Choroid plexus epithelial cell (primary cell): ENCODE measurements around the gene MVB12B.

Source experiments
- DNase-seq: peaks from one replicate; pipeline ENCODE4 v3.0.0-alpha.2; 2010; ENCODE audit warnings: low read depth
- H3K4me3 ChIP-seq: 2 replicates; pipeline ENCODE4 v1.5.1; 2011; ENCODE audit warnings: low read depth, mild to moderate bottlenecking, control low read depth, low read length, moderate library complexity
- TF ChIP-seq, protein P1 (sequence below): conservative IDR thresholded peaks from 2 replicates; pipeline ENCODE4 v1.5.1; 2011; ENCODE audit warnings: low read depth, mild to moderate bottlenecking, control low read depth, inconsistent platforms, low read length, moderate library complexity

The MVB12B gene

GRCh38 chr9:126511411-126511810 is 184.8 kb downstream of the MVB12B start:
- no peak for DNase-seq
- TF ChIP-seq, protein P1, sequence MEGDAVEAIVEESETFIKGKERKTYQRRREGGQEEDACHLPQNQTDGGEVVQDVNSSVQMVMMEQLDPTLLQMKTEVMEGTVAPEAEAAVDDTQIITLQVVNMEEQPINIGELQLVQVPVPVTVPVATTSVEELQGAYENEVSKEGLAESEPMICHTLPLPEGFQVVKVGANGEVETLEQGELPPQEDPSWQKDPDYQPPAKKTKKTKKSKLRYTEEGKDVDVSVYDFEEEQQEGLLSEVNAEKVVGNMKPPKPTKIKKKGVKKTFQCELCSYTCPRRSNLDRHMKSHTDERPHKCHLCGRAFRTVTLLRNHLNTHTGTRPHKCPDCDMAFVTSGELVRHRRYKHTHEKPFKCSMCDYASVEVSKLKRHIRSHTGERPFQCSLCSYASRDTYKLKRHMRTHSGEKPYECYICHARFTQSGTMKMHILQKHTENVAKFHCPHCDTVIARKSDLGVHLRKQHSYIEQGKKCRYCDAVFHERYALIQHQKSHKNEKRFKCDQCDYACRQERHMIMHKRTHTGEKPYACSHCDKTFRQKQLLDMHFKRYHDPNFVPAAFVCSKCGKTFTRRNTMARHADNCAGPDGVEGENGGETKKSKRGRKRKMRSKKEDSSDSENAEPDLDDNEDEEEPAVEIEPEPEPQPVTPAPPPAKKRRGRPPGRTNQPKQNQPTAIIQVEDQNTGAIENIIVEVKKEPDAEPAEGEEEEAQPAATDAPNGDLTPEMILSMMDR, result no peak
- H3K4me3 ChIP-seq, result no peak overlapping the region

DNA sequence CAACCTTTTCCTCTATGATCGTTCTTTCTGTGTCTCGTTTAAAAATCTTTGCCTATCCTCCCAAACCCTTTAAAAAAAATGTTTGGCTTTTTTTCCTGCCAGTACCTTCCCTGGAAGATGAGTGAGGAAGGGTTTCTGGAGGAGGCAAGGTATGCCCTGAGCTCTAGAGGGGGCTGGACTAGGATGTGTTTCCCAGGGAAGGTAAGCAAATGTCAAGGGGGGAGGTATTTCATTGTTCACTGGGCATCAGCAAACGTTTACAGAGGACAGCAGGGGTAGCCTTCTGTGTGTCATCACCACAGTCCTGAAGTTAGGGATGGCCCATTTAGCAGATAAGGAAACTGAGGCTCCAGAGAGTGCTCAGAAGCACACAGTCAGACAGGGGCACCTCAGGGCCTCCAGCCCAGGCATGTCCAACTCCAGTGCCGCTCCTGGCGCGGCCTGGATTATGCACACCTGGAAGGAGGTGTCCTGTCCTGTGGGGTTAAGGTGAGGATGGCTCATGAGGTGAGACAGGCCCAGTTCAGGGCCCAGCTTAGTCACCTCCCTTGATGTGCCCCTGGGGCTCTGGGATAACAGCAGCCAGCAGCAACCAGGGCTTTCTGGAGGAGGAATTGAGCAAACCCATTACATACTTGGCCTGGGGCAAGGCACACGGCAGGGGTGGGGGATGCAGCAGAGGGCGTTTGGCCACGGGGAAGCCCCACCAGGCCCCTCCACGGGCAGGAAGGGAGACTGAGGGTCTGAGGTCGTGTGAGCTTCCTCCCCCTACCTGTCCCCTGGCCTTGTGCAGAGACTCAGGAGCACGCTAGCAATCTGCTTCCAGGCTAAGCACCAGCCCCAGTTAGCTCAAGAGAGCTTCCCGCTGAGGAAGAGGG is 186.8 kb downstream of the MVB12B start:
- TF ChIP-seq, protein P1, result no peak
- DNase-seq, result no peak
- no peak overlapping the region for H3K4me3 ChIP-seq

GRCh38 chr9:126514037-126514821 is 187.6 kb downstream of the MVB12B start:
- H3K4me3 ChIP-seq, result no peak overlapping the region
- peak; percentile 36 for DNase-seq
- TF ChIP-seq, protein P1, result peak; percentile 16

DNA sequence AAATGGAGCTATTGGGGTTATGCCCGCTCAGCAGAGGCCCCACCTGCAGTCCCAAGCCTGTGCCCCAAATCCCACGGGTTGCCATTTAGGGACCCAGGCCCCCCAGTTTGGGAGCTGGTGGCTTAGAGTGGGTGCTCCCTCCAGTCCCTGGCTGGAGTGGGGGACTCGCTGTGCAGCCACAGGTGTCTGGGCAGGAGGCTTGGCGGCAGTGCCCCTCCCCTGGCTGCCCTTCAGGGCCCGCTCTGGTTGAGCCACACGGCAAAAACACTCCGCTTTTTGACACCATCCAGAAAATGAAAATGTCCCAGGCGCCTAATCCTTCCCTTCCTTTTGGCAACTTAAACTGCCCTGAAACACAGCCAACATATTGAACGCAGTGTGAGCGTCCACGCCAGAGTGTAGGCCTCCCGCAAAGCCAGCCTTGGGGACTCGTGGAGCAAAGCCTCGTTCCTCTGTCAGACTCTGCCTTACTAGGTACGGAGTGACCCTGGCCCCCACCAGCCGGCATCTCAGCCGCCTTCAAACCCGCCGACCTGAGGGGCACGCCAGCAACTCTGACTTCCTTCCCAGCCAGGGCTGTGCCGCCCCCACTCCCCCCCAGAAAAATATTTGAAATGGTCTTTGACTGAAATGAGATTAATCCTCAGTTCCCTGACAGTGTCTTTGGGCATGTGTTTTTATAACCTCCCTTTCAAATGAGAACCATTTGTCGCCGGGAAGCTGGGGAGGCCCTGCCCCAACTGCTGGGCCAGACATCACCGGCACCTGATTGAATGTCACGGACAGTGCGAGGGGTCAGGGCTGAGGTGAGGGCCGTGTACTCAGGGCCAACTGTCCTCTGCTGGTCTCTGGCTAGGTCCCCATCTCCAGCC is 188.6 kb downstream of the MVB12B start:
- TF ChIP-seq, protein P1, result no peak
- no peak overlapping the region for H3K4me3 ChIP-seq
- DNase-seq, result no peak

GRCh38 chr9:126515873-126516505 is 189.4 kb downstream of the MVB12B start:
- TF ChIP-seq, protein P1, result no peak
- no peak for DNase-seq
- H3K4me3 ChIP-seq, result no peak overlapping the region

- H3K4me3 ChIP-seq, result peak overlapping the region; percentile 53
- DNase-seq, result no peak
- TF ChIP-seq, protein P1, result no peak
Observed at GRCh38 chr9:126516561-126516935, 189.9 kb downstream of the MVB12B start.
